ENCODE measurements around the gene ARRDC4.

The ARRDC4 gene

GRCh38 chr15:97986781-97987180 lies 26.3 kb downstream of the ARRDC4 start:
- FAIRE-seq (no peak), DNase-seq (ENCODE audit: insufficient read length) (no peak)
- TF ChIP-seq POLR2A (IDR thresholded peaks at IDR 0.05; ENCODE audit: low read depth, low read length) (no peak), TAF1 (IDR thresholded peaks at IDR 0.05; ENCODE audit: borderline replicate concordance, low read depth, low read length) (no peak), POLR2AphosphoS5 (IDR thresholded peaks at IDR 0.05; ENCODE audit: low read depth, low read length) (no peak)

GRCh38 chr15:97989299-97989698 lies 28.8 kb downstream of the ARRDC4 start:
- no peak for DNase-seq (ENCODE audit: insufficient read length)
- TF ChIP-seq POLR2AphosphoS5 (IDR thresholded peaks at IDR 0.05; ENCODE audit: low read depth, low read length) (no peak), TAF1 (IDR thresholded peaks at IDR 0.05; ENCODE audit: borderline replicate concordance, low read depth, low read length) (no peak), POLR2A (IDR thresholded peaks at IDR 0.05; ENCODE audit: low read depth, low read length) (no peak)
- no peak for FAIRE-seq

- DNase-seq (ENCODE audit: insufficient read length), result no peak
- no peak for FAIRE-seq
- TF ChIP-seq POLR2A (IDR thresholded peaks at IDR 0.05; ENCODE audit: low read depth, low read length) (no peak), TAF1 (IDR thresholded peaks at IDR 0.05; ENCODE audit: borderline replicate concordance, low read depth, low read length) (no peak), POLR2AphosphoS5 (IDR thresholded peaks at IDR 0.05; ENCODE audit: low read depth, low read length) (no peak)
Observed at GRCh38 chr15:97991972-97992541, 31.6 kb downstream of the ARRDC4 start.

- TF ChIP-seq TAF1 (IDR thresholded peaks at IDR 0.05; ENCODE audit: borderline replicate concordance, low read depth, low read length), result no peak
- TF ChIP-seq POLR2AphosphoS5 (IDR thresholded peaks at IDR 0.05; ENCODE audit: low read depth, low read length), result no peak
- TF ChIP-seq POLR2A (IDR thresholded peaks at IDR 0.05; ENCODE audit: low read depth, low read length), result no peak
- FAIRE-seq (no peak), DNase-seq (ENCODE audit: insufficient read length) (no peak)
Observed at GRCh38 chr15:97992823-97993222, 32.3 kb downstream of the ARRDC4 start.

GRCh38 chr15:97993310-97993738 lies 32.8 kb downstream of the ARRDC4 start:
- FAIRE-seq (no peak), DNase-seq (ENCODE audit: insufficient read length) (no peak)
- TF ChIP-seq POLR2AphosphoS5 (IDR thresholded peaks at IDR 0.05; ENCODE audit: low read depth, low read length), result no peak
- TF ChIP-seq TAF1 (IDR thresholded peaks at IDR 0.05; ENCODE audit: borderline replicate concordance, low read depth, low read length), result no peak
- no peak for TF ChIP-seq POLR2A (IDR thresholded peaks at IDR 0.05; ENCODE audit: low read depth, low read length)

GRCh38 chr15:97994236-97994635 lies 33.7 kb downstream of the ARRDC4 start:
- TF ChIP-seq TAF1 (IDR thresholded peaks at IDR 0.05; ENCODE audit: borderline replicate concordance, low read depth, low read length), result no peak
- TF ChIP-seq POLR2A (IDR thresholded peaks at IDR 0.05; ENCODE audit: low read depth, low read length), result no peak
- no peak for TF ChIP-seq POLR2AphosphoS5 (IDR thresholded peaks at IDR 0.05; ENCODE audit: low read depth, low read length)
- no peak for DNase-seq (ENCODE audit: insufficient read length)
- FAIRE-seq, result no peak

GRCh38 chr15:97995192-97995591 lies 34.7 kb downstream of the ARRDC4 start:
- no peak for DNase-seq (ENCODE audit: insufficient read length)
- FAIRE-seq, result no peak
- TF ChIP-seq TAF1 (IDR thresholded peaks at IDR 0.05; ENCODE audit: borderline replicate concordance, low read depth, low read length) (no peak), POLR2AphosphoS5 (IDR thresholded peaks at IDR 0.05; ENCODE audit: low read depth, low read length) (no peak)

- DNase-seq (ENCODE audit: insufficient read length) (no peak), FAIRE-seq (no peak)
- no peak for TF ChIP-seq TAF1 (IDR thresholded peaks at IDR 0.05; ENCODE audit: borderline replicate concordance, low read depth, low read length)
- no peak for TF ChIP-seq POLR2A (IDR thresholded peaks at IDR 0.05; ENCODE audit: low read depth, low read length)
- TF ChIP-seq POLR2AphosphoS5 (IDR thresholded peaks at IDR 0.05; ENCODE audit: low read depth, low read length), result no peak
Observed at GRCh38 chr15:97995881-97996603, 35.5 kb downstream of the ARRDC4 start.

- DNase-seq (ENCODE audit: insufficient read length) (no peak), FAIRE-seq (no peak)
- TF ChIP-seq POLR2AphosphoS5 (IDR thresholded peaks at IDR 0.05; ENCODE audit: low read depth, low read length), result no peak
- TF ChIP-seq TAF1 (IDR thresholded peaks at IDR 0.05; ENCODE audit: borderline replicate concordance, low read depth, low read length), result no peak
- TF ChIP-seq POLR2A (IDR thresholded peaks at IDR 0.05; ENCODE audit: low read depth, low read length), result no peak
Observed at GRCh38 chr15:97998307-97999071, 38.0 kb downstream of the ARRDC4 start.

GRCh38 chr15:98000249-98001203 lies 40.0 kb downstream of the ARRDC4 start:
- no peak for DNase-seq (ENCODE audit: insufficient read length)
- FAIRE-seq, result no peak
- TF ChIP-seq POLR2A (IDR thresholded peaks at IDR 0.05; ENCODE audit: low read depth, low read length) (no peak), POLR2AphosphoS5 (IDR thresholded peaks at IDR 0.05; ENCODE audit: low read depth, low read length) (no peak), TAF1 (IDR thresholded peaks at IDR 0.05; ENCODE audit: borderline replicate concordance, low read depth, low read length) (no peak)
